HG02588 (cell line): ENCODE results near the gene TMEFF1.

Experiments
- ATAC-seq: cut with Tn5 transposase; IDR thresholded peaks from one replicate; pipeline ENCODE4 v1.9.1; 2021; ENCODE audit warnings: mild to moderate bottlenecking, moderate library complexity; ENCODE audit not compliant: unreplicated experiment

Gene TMEFF1

DNA sequence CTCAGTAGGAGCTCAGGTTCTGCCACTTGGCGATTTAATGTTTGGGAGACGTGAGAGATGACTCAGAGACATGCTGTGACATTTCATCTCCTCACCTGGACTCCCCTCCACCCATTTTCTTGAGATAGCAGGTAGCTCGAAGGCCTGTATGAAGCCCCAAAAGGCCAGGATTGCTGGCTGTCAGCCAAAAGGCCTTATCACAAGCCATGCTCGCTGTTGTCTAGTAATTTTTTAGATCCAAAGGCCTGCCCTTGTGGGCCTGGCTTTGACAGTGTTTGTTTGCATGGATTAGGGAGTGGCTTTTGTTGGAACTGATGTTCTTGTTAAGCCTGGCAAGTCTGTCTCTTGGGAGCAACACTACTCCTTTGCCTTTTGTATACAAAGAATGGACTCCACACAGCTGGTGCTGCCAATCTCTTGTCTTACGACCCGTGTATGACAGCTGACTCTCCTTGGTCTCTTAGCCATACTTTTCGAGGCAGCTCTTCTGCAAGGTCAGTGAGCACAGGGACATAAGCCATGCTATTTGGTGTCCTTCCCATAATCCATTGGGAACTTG is 127.7 kb downstream of the TMEFF1 start:
- ATAC-seq, result no peak

DNA sequence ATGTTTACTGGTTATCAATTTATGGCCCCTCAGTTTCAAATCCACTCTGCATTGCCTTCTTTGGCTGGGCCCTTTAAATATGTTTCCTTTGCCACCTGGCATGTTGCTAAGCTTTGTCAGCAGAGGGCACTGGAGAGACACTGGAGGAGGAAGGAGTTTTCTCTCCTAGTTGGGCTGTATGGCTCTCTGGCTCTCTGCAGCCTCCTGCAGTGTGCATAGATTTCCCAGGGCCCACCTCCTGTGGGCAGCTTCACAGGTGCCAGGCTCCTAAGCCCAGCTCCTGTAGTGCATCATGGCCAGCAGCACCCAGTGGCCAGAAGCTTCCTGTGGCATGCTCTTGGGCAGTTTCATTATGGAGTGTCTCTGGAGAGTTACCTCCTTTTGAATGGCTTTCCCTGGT is 128.3 kb downstream of the TMEFF1 start:
- peak; percentile 52 for ATAC-seq

DNA sequence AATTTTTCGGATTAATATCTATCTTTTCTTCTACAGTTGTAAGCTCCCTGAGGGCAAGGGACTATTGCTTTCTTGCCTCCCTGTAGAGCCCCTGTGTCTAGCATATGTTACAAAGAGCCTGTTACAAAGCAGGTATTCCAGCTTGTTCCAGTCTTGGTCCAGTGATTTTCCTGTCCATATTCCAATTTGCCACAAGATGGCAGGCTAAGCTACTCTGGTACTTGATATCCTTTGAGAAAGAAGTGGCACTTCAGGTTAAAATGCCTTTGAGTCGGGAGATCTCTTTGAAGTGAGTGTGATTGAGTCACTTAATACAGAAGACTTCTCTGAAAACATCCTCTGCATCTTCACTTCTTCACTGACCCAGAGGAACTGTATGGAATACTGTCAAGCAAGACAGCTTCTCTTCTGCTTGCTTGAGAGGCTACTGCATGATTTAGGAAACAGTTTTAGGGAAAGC is 129.4 kb downstream of the TMEFF1 start:
- ATAC-seq, result no peak

DNA sequence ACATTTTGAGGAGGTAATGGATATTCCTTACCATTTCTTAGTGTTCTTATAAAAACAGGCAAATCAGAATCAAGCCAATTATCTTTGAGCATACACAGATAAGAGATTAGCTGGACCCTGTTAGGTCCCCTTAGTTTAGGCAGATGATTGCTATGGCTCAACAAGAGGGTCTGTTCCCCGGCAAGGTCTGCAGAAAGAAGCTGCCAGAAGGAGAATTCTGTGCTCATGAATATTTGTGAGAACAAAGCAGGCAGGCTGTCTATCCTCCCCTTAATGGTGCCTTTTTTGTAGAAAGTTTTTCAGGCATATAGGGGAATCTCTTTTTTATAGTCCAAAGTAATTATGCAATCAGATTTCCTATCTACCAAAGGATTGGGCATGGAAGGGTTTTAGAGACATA is 132.5 kb downstream of the TMEFF1 start:
- no peak for ATAC-seq

DNA sequence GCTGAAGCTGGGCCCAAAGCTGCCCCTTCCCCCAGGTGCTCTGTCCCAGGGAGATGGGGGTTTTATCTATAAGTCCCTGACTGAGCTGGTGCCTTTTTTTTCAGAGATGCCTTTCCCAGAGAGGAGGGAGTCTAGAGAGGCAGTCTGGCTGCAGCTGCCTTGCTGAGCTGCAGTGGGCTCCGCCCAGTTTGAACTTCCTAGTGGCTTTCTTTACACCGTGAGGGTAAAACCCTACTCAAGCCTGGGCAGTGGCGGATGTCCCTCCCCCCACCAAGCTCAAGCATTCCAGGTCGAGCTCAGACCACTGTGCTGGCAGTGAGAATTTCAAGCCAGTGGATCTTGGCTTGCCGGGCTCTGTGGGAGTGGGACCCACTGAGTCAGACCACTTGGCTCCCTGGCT is 146.2 kb downstream of the TMEFF1 start:
- no peak for ATAC-seq

DNA sequence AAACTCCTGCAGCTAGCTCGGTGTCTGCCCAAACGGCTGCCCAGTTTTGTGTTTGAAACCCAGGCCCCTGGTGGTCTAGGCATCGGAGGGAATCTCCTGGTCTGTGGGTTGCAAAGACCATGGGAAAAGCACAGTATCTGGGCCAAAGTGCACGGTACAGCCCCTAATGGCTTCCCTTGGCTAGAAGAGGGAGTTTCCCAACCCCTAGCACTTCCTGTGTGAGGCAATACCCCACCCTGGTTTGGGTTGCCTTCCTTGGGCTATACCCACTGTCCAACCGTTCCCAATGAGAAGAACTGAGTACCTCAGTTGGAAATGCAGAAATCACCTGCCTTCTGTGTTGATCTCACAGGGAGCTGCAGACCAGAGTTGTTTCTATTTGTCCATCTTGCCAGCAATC is 146.7 kb downstream of the TMEFF1 start:
- ATAC-seq, result no peak

DNA sequence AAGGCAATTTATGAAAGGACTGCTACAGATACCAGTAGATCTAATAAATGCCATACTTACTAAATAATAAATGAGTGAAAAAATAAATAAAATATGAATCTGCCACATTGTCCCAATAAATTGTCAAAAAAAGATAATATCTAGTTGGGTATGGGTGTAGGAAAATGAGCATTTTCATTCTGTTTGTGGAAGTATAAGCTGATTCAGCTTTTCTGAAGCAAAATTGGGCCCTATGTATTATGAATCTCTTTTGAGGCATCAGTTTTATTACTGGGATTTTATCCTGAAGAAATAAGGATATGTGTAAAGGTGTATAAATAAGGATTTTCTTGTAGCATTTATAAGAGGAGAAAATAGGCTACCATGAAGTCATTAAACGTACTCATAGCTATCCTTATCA is 151.0 kb downstream of the TMEFF1 start:
- no peak for ATAC-seq

DNA sequence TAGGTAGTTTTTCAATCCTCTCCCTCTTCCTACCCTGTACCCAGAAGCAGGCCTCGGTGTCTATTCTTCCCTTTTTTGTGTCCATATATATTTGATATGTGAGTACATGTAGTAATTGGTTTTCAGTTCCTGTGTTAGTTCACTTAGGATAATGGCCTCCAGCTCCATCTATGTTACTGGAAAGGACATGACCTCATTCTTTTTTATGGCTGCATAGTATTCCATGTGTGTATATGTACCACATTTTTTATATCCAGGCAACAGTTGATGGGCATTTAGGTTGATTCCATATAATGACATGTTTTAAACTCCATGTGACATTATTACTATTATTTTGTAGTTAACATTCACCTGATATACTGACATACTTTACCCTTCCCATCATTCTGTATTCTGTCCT is 154.0 kb downstream of the TMEFF1 start:
- no peak for ATAC-seq
